GM12872 (cell line): ENCODE results near the gene INIP.

Experiments used
- TF ChIP-seq, protein P1 (sequence below): IDR thresholded peaks from 3 replicates; pipeline ENCODE4 v1.5.1; 2011; ENCODE audit warnings: low read depth, mild to moderate bottlenecking, low read length, moderate library complexity; ENCODE audit not compliant: insufficient read depth

INIP gene

DNA sequence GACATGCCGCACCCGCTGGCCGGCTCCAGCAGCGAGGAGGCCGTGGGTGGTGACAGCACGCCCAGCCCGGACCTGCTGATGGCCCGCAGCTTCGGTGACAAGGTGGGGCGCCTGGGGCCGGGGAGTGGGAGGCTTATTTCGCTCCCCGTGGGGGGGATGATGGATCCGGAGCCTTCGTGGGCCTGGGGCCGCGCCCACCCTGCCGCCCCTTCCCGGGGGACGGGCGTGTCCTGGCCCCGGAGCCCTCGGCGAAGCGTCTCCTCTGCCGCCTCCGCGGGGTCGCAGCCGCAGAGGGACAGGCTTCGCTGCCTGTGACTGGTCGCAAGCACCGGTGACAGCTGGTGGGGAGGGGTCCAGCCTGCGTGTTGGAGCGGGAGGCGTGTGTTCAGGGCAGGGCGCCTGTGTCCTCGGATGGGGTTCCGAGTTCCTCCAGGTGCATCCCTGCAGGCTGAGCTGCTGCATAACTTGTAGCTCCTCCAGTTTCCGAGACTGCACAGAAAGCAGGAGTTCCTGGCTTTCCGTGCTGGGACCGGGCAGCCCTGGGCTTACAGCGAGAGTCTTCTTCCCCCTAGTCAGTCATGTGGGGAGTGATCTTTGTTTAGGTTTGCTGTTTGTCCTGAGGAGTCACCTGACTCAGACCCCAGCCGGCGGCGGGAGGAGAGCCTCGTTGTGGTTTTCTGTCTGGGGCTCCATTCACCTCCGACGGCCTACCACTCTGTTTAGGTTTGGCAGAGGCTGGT lies 33.3 kb upstream of the INIP start:
- TF ChIP-seq, protein P1, sequence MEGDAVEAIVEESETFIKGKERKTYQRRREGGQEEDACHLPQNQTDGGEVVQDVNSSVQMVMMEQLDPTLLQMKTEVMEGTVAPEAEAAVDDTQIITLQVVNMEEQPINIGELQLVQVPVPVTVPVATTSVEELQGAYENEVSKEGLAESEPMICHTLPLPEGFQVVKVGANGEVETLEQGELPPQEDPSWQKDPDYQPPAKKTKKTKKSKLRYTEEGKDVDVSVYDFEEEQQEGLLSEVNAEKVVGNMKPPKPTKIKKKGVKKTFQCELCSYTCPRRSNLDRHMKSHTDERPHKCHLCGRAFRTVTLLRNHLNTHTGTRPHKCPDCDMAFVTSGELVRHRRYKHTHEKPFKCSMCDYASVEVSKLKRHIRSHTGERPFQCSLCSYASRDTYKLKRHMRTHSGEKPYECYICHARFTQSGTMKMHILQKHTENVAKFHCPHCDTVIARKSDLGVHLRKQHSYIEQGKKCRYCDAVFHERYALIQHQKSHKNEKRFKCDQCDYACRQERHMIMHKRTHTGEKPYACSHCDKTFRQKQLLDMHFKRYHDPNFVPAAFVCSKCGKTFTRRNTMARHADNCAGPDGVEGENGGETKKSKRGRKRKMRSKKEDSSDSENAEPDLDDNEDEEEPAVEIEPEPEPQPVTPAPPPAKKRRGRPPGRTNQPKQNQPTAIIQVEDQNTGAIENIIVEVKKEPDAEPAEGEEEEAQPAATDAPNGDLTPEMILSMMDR: no peak

- TF ChIP-seq, protein P1: no peak
These were observed 32.8 kb upstream of the INIP start for GRCh38 chr9:112750764-112751055.

- TF ChIP-seq, protein P1: no peak
These were observed 32.3 kb upstream of the INIP start, which contains the start of gene SNX30 for GRCh38 chr9:112750016-112750763. Gene SNX30, plus strand, starts transcription at chr9:112750760. Its CDS starts 242 bp downstream, at chr9:112751002.

DNA sequence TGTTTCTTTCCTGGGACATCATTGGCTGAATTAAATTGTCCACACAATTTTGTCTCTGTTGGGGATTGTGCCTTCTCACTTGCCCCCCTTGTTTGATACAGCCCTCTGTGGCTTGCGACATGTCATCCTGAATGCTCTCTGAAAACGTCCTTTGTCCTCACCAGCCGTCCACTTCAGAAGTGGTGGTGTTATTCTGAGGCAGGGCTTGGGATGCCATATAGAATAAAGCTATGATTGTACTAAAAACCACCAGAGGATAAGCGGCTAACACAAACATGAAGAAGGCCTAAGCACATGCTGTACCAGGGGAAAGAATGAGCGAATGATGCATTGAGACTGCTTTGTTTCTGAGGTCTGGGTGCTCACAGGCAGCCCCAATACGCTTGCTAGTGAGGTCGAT lies 29.2 kb upstream of the INIP start:
- TF ChIP-seq, protein P1: no peak

DNA sequence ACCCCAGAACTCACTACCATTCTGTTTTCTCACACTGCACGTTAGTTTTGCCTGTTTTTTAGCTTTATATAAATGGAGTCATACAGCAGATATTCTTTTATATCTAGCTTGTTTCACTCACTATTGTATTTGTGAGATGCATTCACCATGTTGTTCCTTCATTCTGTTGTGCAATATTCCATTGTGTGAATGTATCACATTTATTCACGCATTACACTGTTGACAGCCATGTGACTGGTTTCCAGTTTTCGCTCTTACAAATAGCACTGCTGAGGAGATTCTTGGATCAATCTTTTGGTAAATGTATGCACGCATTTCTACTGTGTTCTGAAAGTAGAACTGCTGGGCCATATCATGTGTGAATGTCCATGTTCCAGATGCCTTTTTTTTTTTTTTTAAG lies 26.3 kb upstream of the INIP start:
- TF ChIP-seq, protein P1: no peak

GRCh38 chr9:112743216-112743836 lies 25.4 kb upstream of the INIP start:
- TF ChIP-seq, protein P1: no peak

DNA sequence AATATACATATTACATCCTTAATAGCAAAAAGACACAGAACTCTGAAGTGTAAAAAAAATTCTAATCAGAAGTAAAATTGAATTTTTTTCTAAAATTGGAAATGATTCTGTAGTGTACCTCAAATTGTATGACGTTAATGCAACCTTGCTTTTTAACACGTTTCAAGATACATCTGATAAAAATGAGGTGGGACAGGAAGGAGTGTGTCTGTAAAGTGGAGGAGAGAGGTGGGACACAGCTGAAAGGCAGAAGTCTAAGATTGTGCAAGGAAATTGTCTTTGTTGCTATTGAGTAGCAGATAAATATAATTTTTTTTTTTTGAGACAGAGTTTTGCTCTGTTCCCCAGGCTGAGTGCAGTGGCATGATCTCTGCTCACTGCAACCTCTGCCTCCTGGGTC lies 17.0 kb upstream of the INIP start:
- TF ChIP-seq, protein P1: no peak
